Mononuclear cell (primary cell): ENCODE data around the gene SH3TC2. TPM values are rescaled to one million over a fixed set of nuclear protein-coding genes. Genes with fewer than 3 reads are reported as not detected.

Experiments used
- H3K27me3 ChIP-seq: 2 replicates; pipeline ENCODE4 v1.6.0; 2011; ENCODE audit warnings: low read length, control low read depth; ENCODE audit not compliant: insufficient read depth
- H3K4me1 ChIP-seq: 2 replicates; pipeline ENCODE4 v1.5.1; 2011; ENCODE audit warnings: mild to moderate bottlenecking, low read length, control low read depth; ENCODE audit not compliant: insufficient read depth
- H3K4me3 ChIP-seq: 2 replicates; pipeline ENCODE4 v1.5.1; 2011; ENCODE audit warnings: mild to moderate bottlenecking, low read length, moderate library complexity
- H3K9me3 ChIP-seq: 2 replicates; pipeline ENCODE4 v1.5.1; 2011; ENCODE audit warnings: low read depth, mild to moderate bottlenecking, control low read depth, low read length
- total RNA-seq: library from RNA; depleted of rRNA; stranded (reverse); fragments of >200 nt; gene quantifications from one replicate; pipeline ENCODE4 v1.2.3, GENCODE V29; 2012

The SH3TC2 gene
- total RNA-seq, 1 donor = 3.7 TPM

DNA sequence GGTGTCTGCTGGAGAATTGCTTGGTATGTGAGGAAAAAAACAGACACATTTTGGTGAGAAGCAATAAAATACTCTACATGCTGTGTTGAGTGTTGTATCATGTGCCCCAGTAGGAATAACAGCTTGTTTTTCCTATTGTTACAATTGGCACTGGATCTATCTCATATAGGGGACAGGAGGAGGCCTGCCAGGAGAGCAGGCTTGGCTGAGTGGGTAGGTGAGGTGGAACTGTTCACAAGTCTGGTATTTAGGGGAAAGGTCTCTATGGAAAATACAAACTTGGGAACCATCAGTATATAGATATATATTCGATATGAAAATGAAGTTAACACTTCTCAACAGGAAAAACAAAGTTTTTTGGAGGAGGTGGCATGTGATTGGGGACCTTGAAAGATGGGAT lies 9.5 kb upstream of the SH3TC2 start:
- Histone ChIP-seq H3K4me3 (no peak overlapping the region), H3K27me3 (no peaks in the 10 kb centered on the region), H3K9me3 (no peaks in the 10 kb centered on the region), H3K4me1 (no peaks in the 10 kb centered on the region)

DNA sequence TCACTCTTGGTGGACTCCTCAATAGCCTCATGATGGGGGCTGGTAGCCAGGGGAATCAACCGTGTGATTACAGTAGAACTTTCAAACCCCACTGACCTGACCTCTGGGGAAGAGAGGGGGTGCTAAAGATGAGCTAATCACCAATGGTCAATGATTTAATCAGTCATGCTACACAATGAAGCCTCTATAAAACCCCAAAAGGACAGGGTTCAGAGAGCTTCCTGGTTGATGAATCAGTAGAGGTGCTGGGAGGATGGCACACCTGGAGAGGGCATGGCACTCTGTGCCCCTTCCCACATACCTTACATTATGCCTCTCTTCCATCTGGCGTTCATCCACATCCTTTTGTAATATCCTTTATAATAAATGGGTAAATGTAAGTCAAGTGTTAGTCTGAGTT lies 8.9 kb upstream of the SH3TC2 start:
- H3K27me3 ChIP-seq = no peaks in the 10 kb centered on the region
- H3K4me3 ChIP-seq = no peak overlapping the region

GRCh38 chr5:149071216-149071615 lies 8.4 kb upstream of the SH3TC2 start:
- Histone ChIP-seq H3K9me3 (no peaks in the 10 kb centered on the region), H3K27me3 (no peaks in the 10 kb centered on the region), H3K4me3 (no peak overlapping the region), H3K4me1 (no peaks in the 10 kb centered on the region)

More for the DNA sequence above, 8.9 kb upstream of the SH3TC2 start:
- H3K4me1 ChIP-seq = no peaks in the 10 kb centered on the region
- no peaks in the 10 kb centered on the region for H3K9me3 ChIP-seq

DNA sequence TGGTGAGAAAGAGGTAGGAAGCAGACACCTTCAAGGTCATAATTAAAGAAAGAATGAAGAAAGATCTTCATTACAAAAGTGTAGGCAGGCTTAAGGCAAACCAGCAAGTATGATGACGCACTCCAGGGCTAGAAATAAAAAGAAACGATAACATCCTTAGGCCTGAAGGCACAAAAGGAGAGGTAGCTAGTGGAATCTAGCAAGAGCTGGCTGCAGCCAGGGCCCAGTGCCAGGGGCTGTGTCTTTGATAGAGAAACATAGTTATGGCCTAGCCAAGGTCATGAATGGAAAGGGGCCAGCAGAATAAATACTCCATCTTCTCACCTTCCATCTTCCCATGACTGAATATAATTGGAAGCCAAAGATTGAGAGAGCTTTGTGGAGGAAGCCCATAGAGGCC lies 6.8 kb upstream of the SH3TC2 start:
- Histone ChIP-seq H3K9me3 (no peaks in the 10 kb centered on the region), H3K27me3 (no peaks in the 10 kb centered on the region), H3K4me3 (no peak overlapping the region), H3K4me1 (no peaks in the 10 kb centered on the region)

DNA sequence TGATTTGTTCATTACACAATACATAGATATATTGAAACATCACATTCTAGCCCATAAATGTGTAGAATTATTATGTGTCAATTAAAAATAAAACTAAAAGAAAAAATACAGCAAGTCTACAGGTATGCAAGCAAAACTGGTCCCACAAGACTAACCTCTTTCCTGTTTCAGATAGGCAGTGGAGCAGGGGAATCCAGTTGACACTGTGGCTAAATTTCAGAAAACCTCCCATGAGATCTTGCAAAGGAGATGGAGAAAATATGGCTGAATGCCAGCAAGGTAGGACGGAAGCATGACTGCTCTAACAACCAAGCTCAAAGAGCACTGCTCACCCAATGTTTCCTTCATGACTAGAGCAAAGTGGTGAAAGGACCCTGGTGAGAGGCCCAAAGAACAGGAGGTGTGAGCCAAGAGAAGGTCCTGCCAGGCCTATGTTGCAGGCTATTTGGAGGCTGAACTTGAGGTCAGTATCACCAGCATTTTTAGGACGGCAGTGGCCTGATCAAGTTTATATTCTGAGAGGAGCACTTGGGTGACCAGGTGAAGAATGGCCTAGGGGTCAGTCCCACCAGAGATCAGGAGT lies 1.1 kb upstream of the SH3TC2 start:
- Histone ChIP-seq H3K4me1 (peaks cover 22% of the 10 kb centered on the region), H3K9me3 (no peaks in the 10 kb centered on the region), H3K4me3 (no peak overlapping the region), H3K27me3 (no peaks in the 10 kb centered on the region)

DNA sequence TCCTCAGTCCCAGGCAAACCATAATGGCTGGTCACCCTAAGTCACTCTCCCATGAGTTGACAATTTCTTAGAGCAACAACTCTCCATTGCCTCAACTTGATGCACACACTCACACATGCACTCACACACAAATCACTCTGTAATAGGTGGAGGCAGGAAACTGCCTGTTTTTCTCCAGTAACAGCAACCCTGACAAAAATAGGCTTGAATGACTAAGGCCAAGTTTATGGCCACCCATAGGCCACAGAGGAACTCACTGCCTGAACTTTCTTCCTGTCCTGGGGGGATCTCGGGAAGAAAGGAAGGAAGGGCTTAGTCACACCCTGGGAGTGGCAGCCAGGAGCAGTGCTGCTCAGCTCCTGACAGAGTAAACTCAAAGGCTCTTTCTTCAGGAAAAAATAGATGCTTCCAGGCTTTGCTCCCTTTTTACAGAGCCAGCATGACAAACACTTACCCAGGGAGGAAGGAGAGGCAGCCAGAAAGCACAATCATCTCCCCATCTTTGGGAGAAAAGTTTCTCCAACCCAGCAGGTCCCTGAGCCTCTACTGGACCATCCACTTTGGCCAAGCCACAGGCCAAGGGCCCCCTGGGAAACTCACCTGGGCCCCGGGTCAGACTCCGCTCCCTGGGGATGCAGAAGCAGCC lies 368 bp downstream of the SH3TC2 start:
- Histone ChIP-seq H3K4me3 (no peak overlapping the region), H3K4me1 (peaks cover 22% of the 10 kb centered on the region), H3K9me3 (no peaks in the 10 kb centered on the region), H3K27me3 (no peaks in the 10 kb centered on the region)

GRCh38 chr5:149061341-149061740 lies 1.5 kb downstream of the SH3TC2 start:
- H3K4me1 ChIP-seq = peaks cover 22% of the 10 kb centered on the region
- no peaks in the 10 kb centered on the region for H3K27me3 ChIP-seq
- no peaks in the 10 kb centered on the region for H3K9me3 ChIP-seq
- H3K4me3 ChIP-seq = no peak overlapping the region

GRCh38 chr5:149060325-149060724 lies 2.5 kb downstream of the SH3TC2 start:
- H3K27me3 ChIP-seq = no peaks in the 10 kb centered on the region
- no peak overlapping the region for H3K4me3 ChIP-seq
- H3K9me3 ChIP-seq = no peaks in the 10 kb centered on the region
- peaks cover 22% of the 10 kb centered on the region for H3K4me1 ChIP-seq

DNA sequence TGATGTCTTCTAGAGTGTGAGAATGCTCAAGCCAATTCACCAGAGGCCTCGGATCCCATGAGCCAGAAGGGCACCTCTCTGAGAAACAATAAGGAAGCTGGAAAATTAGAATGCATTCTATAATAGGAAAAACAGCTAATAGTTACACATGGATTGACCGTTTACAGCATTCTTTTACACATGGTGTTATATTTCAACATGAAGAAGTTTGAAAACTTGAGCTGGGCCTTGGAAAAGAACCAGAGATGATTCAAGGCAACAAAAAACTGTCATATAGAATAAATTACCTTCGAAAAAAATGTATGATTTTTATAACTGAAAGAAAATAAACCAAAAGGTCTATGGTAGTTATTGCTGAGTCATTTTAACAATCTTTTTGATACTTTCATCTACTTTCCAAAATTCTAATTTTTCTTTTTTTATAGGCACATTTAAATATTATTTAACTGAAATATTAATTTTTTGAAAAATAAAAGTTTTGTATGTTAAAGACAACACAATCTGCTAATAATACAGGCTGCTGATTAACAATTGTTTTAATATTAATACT lies 6.2 kb downstream of the SH3TC2 start:
- Histone ChIP-seq H3K9me3 (no peaks in the 10 kb centered on the region), H3K4me1 (peaks cover 9% of the 10 kb centered on the region), H3K27me3 (no peaks in the 10 kb centered on the region), H3K4me3 (no peak overlapping the region)

DNA sequence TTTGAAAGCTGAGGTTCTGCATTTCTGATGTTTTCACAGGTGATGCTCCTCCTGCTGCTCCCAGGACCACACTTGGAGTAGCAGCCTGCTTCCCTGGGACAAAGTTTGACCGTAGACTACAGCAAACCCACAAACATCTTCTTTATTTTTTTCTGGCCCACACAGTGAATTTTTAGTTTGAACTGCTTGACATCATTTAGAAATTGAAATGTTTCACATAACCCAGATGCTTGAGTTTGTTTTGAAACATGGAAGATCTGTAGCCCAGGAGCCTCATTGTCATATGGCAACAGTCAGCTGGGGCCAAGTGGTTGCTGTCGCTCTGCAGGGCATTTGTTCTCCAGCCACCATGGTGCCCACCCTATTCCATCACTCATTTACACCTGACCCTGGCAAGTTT lies 8.4 kb downstream of the SH3TC2 start:
- no peaks in the 10 kb centered on the region for H3K9me3 ChIP-seq
- H3K27me3 ChIP-seq = no peaks in the 10 kb centered on the region
- no peaks in the 10 kb centered on the region for H3K4me1 ChIP-seq
- H3K4me3 ChIP-seq = no peak overlapping the region

GRCh38 chr5:149053072-149053695 lies 9.7 kb downstream of the SH3TC2 start:
- Histone ChIP-seq H3K9me3 (no peaks in the 10 kb centered on the region), H3K4me1 (no peaks in the 10 kb centered on the region), H3K27me3 (no peaks in the 10 kb centered on the region), H3K4me3 (no peak overlapping the region)

DNA sequence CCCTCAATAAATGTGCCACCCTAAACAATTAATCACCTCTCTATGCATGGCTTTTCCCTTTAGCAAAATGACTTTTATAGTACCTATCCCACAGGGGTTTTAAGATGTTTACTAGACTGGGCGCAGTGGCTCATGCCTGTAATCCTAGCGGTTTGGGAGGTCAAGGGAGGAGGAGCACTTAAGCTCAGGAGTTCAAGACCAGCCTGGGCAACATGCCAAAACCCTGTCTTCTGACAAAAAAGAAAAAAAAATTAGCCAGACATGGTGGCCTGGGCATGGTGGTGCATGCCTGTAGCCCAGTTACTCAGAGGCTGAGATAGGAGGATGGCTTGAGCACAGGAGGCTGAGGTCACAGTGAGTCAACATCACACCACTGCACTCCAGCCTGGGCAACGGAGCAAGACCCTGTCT lies 13.5 kb downstream of the SH3TC2 start:
- Histone ChIP-seq H3K4me1 (peaks cover 4% of the 10 kb centered on the region), H3K9me3 (no peaks in the 10 kb centered on the region), H3K4me3 (no peak overlapping the region), H3K27me3 (no peaks in the 10 kb centered on the region)

DNA sequence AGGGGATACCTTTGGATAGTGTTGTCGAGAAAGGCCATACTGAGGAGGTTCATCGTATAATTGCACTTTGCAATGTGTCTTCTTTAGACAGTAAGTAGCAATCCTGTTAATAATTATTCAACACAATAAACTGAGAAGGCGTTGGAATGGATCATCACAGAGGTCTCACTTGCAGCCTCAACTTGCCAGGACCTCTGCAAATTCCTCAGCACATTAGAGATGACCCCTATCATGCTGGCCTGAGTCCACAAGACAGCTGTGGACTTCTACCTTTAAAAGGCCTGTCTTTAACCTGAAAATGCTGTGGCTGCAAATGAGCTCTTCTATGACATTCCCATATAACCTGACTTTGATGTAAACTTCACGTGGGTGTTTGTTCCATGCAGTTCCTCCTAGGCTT lies 14.1 kb downstream of the SH3TC2 start:
- Histone ChIP-seq H3K27me3 (no peaks in the 10 kb centered on the region), H3K4me1 (peaks cover 8% of the 10 kb centered on the region), H3K4me3 (no peak overlapping the region), H3K9me3 (no peaks in the 10 kb centered on the region)

DNA sequence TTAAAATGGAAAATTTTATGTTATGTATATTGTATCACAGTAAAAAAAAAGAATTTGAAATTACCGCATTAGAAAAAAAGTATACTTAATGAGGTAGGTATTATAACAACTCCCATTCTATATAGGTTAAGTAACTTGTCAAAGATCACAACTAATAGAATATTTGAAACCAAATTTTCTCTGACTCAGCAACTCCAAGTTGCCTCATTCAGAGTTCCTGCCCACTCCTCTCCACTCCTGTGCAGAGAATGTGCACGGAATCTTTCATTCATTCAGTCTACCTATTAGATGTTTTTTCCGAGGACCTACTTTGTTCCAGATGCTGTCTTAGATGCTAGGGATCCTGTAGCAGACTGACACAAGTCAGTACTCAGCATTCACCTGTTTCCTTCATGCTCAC lies 15.4 kb downstream of the SH3TC2 start:
- Histone ChIP-seq H3K4me3 (no peak overlapping the region), H3K4me1 (peaks cover 22% of the 10 kb centered on the region), H3K27me3 (no peaks in the 10 kb centered on the region), H3K9me3 (no peaks in the 10 kb centered on the region)

DNA sequence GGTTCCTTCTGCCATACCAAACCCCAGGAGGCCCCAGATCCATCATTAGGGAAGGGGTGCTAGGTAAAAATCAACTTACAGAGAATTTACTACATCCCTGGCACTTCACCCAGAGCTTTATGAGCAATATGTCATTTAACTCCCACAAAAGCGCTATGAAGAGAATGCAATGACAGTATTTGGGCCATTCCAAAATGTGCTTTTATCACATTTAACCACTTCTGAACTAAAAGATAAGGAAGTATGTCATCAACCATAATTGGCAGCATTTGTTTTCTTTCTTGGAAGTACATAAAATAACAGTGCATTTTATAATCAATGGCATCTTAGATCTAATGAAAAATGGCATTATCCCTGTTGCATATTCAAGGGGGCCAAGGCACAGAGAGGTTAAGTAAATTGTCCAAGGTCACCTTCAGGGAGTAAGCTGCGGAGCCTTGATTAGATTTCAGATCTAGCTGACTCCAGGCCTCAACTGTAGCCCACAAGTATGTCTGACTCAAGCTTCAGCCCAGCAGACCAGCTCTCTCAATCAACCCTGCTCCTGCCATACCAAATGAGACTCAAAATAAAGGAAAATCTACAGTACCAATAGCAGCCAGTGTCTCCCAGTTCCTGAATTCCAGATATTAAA lies 16.5 kb downstream of the SH3TC2 start:
- H3K27me3 ChIP-seq = no peaks in the 10 kb centered on the region
- H3K9me3 ChIP-seq = no peaks in the 10 kb centered on the region
- peaks cover 24% of the 10 kb centered on the region for H3K4me1 ChIP-seq
- H3K4me3 ChIP-seq = no peak overlapping the region
